ENCODE measurements around the gene ZIC5.

ZIC5 gene

GRCh38 chr13:99919132-99919531 lies 52.4 kb downstream of the ZIC5 start:
- no peak for TF ChIP-seq CTCF (IDR thresholded peaks at IDR 0.05; ENCODE audit: low read depth, low read length)
- H3K4me3 ChIP-seq (ENCODE audit: low read depth, low read length), result no peak overlapping the region
- no peaks in the 10 kb centered on the region for H3K9me3 ChIP-seq
- DNase-seq, result no peak
- H3K36me3 ChIP-seq, result no peaks in the 10 kb centered on the region
- H3K27me3 ChIP-seq, result no peaks in the 10 kb centered on the region
- no peaks in the 10 kb centered on the region for H3K4me1 ChIP-seq

DNA sequence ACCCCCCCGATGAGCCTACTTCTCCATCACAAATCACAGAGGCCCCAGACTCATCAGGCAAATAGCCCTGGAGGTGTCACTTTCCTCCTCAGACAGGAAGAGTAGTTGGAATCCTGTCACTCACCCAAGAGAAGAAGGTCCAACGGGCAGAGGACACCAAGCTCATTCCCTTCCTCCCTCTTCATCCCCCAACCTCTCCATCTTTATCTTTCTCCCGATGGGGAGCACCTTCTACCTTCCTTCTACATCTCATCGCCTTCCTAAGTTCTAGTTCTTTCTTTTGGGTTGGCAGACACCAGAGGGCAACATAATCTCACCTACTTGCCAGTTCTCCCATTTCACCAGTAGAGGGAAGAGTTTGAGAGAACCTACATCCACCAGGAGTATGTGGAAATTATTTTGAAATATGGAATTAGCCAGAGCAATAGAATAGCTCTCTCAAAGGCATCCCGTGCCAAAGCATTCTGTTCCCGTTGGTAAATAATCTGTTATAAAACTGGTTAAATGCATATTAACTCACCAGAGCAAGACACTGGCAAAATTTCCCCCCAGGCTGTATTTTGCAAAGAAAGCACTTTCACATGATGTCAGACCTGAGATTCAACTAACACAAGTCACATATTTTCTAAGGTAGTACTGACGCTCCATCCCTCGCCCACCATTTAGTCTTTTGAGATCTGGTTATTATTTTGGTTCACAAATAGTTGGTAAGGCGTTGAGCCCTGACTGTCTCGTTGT lies 55.0 kb downstream of the ZIC5 start:
- no peak overlapping the region for H3K4me3 ChIP-seq (ENCODE audit: low read depth, low read length)
- no peaks in the 10 kb centered on the region for H3K4me1 ChIP-seq
- no peak for DNase-seq
- TF ChIP-seq CTCF (IDR thresholded peaks at IDR 0.05; ENCODE audit: low read depth, low read length), result peak; percentile 99
- H3K27me3 ChIP-seq, result no peaks in the 10 kb centered on the region
- H3K9me3 ChIP-seq, result no peaks in the 10 kb centered on the region
- H3K36me3 ChIP-seq, result no peaks in the 10 kb centered on the region

- H3K9me3 ChIP-seq, result no peaks in the 10 kb centered on the region
- no peaks in the 10 kb centered on the region for H3K27me3 ChIP-seq
- no peak for TF ChIP-seq CTCF (IDR thresholded peaks at IDR 0.05; ENCODE audit: low read depth, low read length)
- H3K4me3 ChIP-seq (ENCODE audit: low read depth, low read length), result no peak overlapping the region
- H3K36me3 ChIP-seq, result no peaks in the 10 kb centered on the region
- DNase-seq, result no peak
- H3K4me1 ChIP-seq, result 0 out of 2 replicates have a peak, but pooled peaks cover 4% of the 10 kb centered on the region
These were observed 58.4 kb downstream of the ZIC5 start for GRCh38 chr13:99913167-99913566.
